Stimulated activated CD4-positive, alpha-beta T cell treated with anti-CD3 and anti-CD28 coated beads, Interleukin-4, amount 100 ng/mL, for 48 hours (primary cell): ENCODE measurements around the gene FBXO48.
"Not testable (repeated sequence)": the region's sequence is repeated elsewhere in the genome, so short reads cannot be mapped to it uniquely, and the experiment has no call there.

Experiments
- DNase-seq, 2 donors: peaks; one replicate each; pipeline ENCODE4 v3.0.0-alpha.2; 2020; ENCODE audit warnings: low read depth in 2 of 2

The FBXO48 gene

GRCh38 chr2:68472796-68473414 is 5.8 kb upstream of the FBXO48 start:
- DNase-seq: no peak

GRCh38 chr2:68471385-68471784 is 4.3 kb upstream of the FBXO48 start:
- DNase-seq: no peak

- no peak for DNase-seq
Measured at GRCh38 chr2:68469935-68470334, 2.8 kb upstream of the FBXO48 start.

DNA sequence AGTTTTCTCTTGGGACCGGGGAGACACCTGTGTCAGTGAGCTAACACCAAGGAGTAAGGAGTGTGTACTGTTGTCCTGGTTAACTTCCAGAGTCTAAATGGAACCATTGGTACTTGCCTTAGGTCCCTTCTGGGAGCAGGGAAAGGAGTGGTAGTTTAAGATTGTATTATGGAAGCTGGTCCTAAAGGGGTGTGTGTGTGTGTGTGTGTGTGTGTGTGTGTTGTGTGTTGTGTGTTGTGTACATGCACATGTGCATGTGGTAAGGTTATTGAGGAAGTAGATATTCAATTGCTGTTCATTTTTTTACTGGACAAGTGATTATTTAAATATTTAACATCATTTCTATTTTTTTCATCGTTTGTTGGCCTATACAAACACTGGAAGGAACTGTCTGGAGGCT is 1.7 kb upstream of the FBXO48 start:
- no peak for DNase-seq

- DNase-seq: no peak
Measured at GRCh38 chr2:68466778-68467076, 367 bp downstream of the FBXO48 start.

DNA sequence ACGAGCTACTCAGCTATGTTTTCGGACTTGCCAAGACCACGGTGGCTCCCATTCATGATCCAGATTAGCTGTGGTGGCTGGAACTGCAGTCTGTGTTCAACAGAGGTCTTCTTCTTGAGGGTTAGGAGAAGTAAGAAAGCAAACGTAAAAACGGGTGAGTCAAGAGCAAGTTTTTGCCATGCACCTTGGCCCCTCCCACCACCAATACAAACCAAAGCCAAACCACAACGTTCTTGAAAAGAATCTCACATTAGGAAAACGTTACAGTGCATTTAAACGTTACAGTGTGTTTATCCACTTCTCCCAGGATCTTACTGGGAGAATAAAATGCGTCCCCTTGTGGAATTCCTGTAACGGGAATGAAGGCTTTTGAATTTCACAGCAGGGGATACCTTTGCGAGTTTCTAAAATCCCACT is 725 bp downstream of the FBXO48 start:
- peak; percentile 22 to 57 for DNase-seq

DNA sequence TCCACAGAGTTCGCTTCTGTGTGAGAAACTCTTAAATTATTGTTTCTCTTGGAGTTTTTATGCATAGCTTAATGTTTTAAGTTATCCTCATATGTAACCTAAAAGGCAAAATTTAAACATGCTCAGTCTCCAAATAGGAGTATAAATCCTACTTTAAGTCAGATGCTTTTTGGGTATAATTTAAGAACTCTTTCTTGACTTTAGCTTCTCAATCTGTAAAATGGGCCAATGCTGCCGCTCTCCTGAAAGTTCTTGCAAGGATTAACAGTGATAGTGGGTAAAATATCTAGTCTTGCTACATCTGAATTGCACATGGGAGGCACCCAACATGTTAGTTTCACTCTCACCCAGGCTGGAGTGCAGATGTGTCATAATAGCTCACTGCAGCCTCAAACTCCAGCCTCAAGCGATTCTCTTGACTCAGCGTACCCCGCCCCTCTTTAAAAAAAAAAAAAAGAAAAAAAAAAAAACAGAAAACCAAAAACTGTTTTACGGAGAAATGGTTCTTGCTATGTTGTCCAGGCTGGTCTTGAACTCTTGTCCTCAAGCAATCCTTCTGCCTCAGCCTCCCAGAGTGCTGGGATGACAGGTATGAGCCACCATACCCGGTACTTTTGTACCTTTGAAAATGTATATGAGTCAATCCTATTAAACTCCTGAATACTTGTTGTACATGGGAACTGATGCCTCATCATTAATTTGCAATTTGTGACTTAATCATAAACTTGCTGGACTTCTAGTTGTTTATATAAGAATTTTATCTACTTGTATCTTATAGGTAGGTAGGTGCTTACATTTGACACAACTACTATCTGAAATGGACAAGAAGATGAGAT is 1.8 kb downstream of the FBXO48 start:
- DNase-seq: peak in 1 of 2 donors; percentile 29

DNA sequence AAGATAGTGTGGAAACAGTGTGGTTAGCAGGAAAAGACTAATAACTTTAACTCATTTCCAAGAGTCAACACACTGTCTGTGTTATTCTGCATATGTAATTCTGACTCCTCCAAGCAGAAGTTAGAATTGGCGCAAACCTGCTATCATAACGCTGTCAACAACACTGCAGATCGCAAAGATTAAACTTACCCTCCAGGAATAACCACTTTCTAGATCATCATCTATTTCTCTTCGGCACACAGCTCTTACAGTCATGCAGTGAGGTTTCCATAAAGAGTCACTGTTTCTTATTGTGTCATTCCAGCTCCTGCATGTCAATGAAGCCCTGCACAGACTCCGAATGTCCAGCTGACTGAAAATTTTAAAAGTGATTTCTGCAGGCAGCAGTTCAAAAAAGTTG is 2.4 kb downstream of the FBXO48 start:
- DNase-seq: no peak

DNA sequence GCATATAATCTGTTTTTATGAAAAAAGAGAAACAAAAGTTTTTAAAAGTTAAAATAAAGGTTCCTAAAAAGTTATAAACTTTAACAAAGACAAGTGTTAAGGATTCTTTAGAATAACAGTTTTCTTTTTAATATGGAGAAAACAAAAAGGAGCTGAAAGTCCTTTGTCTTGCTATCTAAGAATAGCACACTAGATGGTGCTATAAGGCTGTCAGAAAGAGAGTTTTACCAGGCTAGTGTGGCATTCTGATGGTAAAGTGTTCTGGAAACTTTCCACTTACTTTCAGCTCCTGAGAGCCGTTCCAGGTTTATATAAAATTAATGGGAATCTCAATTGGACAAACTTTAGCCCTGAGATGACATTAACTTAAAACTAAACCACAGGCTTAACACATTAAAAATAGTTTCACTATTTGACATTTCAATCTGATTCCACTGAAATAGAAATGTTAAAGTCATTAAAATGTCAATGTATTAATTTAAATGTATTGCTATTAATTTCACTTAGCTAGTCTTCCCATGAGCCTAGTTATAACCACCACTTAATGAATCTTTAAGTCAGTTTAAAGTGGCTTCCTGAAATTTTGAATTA is 3.7 kb downstream of the FBXO48 start:
- no peak for DNase-seq

- no peak for DNase-seq
Measured at GRCh38 chr2:68458981-68459380, 8.1 kb downstream of the FBXO48 start.

DNA sequence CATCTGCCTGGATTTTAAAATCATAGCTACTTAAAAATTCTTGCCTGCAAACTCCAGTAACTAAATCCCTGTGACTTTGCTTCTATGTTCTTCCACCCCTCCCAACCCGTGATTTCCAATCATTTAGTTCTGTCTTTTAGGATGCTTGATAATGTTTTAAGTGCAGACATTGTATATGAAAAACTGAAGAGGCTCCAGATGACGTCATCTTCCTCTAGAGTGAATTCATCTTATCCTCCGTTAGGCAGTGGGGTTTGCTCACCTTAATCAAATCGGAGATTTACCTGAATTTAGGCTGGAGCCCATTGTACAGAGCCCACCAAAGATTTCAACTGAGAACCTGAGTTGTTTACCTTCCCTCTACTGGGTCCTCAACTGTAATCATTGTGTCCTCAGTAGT is 10.9 kb downstream of the FBXO48 start:
- DNase-seq: no peak

DNA sequence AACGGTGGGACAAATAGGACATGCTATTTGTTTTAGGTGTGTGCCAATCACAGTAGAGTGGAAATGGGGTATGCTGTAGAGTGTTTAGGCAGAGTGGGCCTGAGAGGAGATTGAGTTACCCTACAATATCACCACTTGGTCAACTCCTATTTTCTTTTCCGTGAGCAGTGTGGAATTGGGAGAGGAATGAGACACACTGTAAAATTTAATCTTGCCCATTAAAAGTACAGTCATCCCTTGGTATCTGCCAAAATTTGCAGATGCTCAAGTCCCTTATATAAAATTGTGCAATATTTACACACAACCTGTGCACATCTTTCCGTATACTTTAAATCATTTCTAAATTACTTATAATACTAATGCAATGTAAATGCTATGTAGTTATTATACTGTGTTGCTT is 12.4 kb downstream of the FBXO48 start:
- no peak for DNase-seq

DNA sequence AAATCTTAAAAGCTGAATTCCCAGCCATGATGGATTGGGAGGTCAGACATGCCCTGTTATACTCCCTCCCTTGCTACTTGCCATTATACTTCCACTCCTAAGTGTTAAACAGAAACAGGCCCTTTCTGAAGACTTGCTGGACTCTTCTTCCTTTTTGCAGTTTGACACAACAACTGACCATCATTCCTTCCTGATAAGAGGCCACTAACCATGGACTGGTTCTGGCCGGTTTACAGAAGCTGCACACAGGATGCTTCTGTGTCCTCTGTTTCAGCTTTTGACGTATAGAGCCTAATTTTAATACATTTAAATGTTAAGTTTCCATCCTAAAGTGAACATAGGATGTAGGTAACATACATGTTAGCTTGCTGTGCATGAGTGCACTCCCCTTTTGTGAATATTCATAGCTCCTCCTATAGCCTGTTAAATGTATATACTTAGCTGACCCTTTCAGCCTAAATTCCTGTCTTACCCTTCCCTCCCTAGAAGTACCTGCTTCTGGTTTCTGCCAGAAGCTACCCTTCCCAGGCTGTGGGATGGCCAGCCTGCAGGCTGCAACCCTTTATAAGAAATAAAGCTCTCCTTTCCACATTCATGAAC is 13.2 kb downstream of the FBXO48 start:
- DNase-seq: no peak

- DNase-seq: no peak
Measured at GRCh38 chr2:68452158-68452900, 14.8 kb downstream of the FBXO48 start.

DNA sequence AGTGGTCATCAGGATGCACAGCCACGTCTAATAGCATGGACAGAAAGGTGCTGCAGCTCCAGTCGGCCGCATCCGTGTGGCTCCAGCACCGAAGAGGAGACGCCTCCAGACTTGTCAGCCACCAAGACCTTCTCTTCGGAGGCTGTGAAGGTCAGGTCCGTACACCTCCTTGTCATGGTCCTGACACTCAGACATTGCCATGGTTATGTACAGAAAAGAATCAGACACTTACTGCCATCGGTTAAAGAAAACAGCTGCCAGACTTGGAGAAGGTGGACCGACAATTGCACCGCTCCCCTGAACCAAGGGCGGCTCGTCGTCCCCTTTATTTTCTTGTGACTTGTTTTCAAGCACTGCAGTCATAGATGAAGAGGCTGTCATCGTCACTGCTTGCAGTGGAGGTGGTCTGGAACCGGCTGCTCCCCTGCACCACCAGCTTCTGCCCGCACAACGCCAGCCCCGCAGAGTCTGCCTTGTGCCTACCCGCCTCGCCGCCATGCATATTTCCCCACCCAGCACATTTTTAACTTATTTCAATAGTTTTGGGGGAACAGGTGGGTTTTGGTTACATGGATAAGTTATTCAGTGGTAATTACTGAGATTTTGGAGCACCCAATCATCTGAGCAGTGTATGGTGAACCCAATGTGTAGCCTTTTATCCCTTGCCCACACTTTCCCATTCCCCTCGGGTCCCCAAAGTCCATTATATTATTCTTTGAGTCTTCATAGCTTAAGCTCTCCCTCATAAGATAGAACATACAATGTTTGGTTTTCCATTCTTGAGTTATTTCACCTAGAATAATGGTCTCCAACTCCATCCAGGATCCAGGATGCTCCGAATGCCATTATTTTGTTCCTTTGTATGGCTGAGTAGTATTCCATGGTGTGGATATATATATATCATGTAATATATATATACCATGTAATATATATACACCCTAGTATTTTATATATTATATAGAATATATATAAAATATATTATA is 18.1 kb downstream of the FBXO48 start:
- no peak for DNase-seq

GRCh38 chr2:68447118-68447517 is 20.0 kb downstream of the FBXO48 start:
- no peak for DNase-seq

GRCh38 chr2:68446425-68446824 is 20.7 kb downstream of the FBXO48 start:
- DNase-seq: not testable (repeated sequence)

DNA sequence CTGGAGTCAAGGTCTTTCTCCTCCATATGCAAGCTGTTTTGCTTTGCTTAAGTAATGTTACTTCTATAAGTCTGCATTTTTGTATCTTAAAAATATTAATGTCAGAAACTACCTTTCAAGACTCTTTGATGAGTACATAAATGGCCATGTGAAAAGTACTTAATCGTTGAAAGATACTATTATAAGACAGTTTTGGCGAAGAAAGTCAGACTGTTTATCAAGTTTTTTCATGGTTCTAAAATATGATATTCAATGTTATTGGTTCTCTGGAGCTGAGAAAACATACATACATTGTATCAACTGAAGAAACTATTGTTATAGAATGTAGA is 25.1 kb downstream of the FBXO48 start:
- no peak for DNase-seq

DNA sequence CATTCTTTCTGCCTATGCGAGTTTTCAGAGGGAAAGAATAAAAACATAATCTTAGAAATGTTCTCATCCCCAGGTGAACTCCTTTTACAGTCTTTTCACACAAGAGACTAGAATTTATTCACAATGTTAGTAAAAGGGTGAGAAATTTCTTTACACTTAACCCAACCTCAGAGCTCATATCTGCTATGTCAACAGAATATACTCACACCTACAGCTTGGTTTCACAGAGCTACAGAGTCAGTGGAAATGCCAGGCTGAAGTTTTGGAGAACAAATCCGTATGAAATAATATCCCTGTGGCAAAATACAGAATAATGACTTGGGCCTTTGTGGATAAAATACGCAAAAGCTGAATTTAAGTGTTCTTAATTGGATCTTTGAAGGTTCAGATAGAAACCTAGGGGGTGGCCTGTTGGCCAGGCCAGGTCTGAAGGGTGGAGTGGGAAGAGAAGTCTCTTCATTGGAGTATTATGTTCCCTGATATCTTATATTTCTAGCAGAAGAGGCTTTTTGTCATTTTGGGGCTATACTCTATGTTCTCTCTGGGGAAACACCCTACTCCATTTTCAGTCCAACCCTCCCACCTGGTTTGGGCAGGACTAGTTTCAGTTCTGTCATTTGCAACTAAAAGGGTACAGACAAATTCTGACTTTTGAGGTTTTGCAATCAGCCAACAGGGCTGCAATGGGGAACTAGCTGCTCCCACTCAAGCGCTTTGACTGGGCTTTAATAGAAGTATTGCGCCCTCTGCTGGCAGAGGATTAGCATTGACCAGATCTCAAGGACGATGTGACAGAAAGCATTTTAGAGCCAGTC is 25.7 kb downstream of the FBXO48 start:
- peak; percentile 77 to 81 for DNase-seq
